HEK293T (cell line): Measurements from ENCODE around the gene VPS37B.
A peak's percentile ranks its signal among the peaks of the same experiment; 100 is the strongest.
"Not testable (repeated sequence)": the region's sequence is repeated elsewhere in the genome, so short reads cannot be mapped to it uniquely, and the experiment has no call there.

Source experiments
- CTCF ChIA-PET: fragments of 350-600 bp; formaldehyde crosslinking; extraction: SDS; loops from one replicate; lab custom pipeline; 2021; ENCODE audit warnings: antibody characterized with exemption, inconsistent platforms; lab: Yijun Ruan, JAX
- POLR2A ChIA-PET: fragments of 350-600 bp; formaldehyde crosslinking; extraction: SDS; loops from one replicate; lab custom pipeline; 2020; ENCODE audit warnings: antibody characterized with exemption, inconsistent platforms; lab: Yijun Ruan, JAX
- DNase-seq: peaks from one replicate; pipeline ENCODE4 v3.0.0; 2012; ENCODE audit warnings: mixed read lengths; ENCODE audit errors: extremely low spot score
- ARNT ChIP-seq: fragments of 450-650 bp; IDR thresholded peaks from 2 replicates; pipeline ENCODE4 v1.6.1; 2017; ENCODE audit warnings: mild to moderate bottlenecking
- BHLHE40 ChIP-seq: fragments of 450-650 bp; IDR thresholded peaks from 2 replicates; pipeline ENCODE4 v1.6.1; 2016; ENCODE audit warnings: mild to moderate bottlenecking, moderate library complexity, borderline replicate concordance
- CTBP1 ChIP-seq: fragments of 450-650 bp; IDR thresholded peaks from 2 replicates; pipeline ENCODE4 v1.6.1; 2016; ENCODE audit warnings: borderline replicate concordance
- ELF4 ChIP-seq: fragments of 450-650 bp; IDR thresholded peaks from 2 replicates; pipeline ENCODE4 v1.6.1; 2017; ENCODE audit warnings: antibody characterized with exemption
- FOXA1 ChIP-seq: fragments of 450-650 bp; IDR thresholded peaks from 2 replicates; pipeline ENCODE4 v1.6.1; 2016; ENCODE audit warnings: mild to moderate bottlenecking
- FOXK2 ChIP-seq: fragments of 450-650 bp; IDR thresholded peaks from 2 replicates; pipeline ENCODE4 v1.6.1; 2016; ENCODE audit warnings: mild to moderate bottlenecking
- FOXM1 ChIP-seq: fragments of 450-650 bp; IDR thresholded peaks from 2 replicates; pipeline ENCODE4 v1.6.1; 2017; ENCODE audit warnings: mild to moderate bottlenecking, borderline replicate concordance
- HDGF ChIP-seq: fragments of 450-650 bp; IDR thresholded peaks from 2 replicates; pipeline ENCODE4 v1.6.1; 2017; ENCODE audit warnings: antibody characterized with exemption, borderline replicate concordance
- L3MBTL2 ChIP-seq: fragments of 450-650 bp; conservative IDR thresholded peaks from 2 replicates; pipeline ENCODE4 v1.6.1; 2016; ENCODE audit warnings: mild to moderate bottlenecking
- LEF1 ChIP-seq: fragments of 450-650 bp; IDR thresholded peaks from 2 replicates; pipeline ENCODE4 v1.6.1; 2017; ENCODE audit warnings: mild to moderate bottlenecking, borderline replicate concordance
- NFRKB ChIP-seq: fragments of 450-650 bp; IDR thresholded peaks from 2 replicates; pipeline ENCODE4 v1.6.1; 2016; ENCODE audit warnings: mild to moderate bottlenecking, moderate library complexity
- PKNOX1 ChIP-seq: fragments of 450-650 bp; IDR thresholded peaks from 2 replicates; pipeline ENCODE4 v1.6.1; 2016
- SP1 ChIP-seq: fragments of 450-650 bp; IDR thresholded peaks from 2 replicates; pipeline ENCODE4 v1.6.1; 2017
- SUZ12 ChIP-seq: fragments of 450-650 bp; IDR thresholded peaks from 2 replicates; pipeline ENCODE4 v1.6.1; 2016; ENCODE audit warnings: mild to moderate bottlenecking
- TARDBP ChIP-seq: fragments of 450-650 bp; IDR thresholded peaks from 2 replicates; pipeline ENCODE4 v1.6.1; 2016
- ZNF384 ChIP-seq: fragments of 450-650 bp; IDR thresholded peaks from 2 replicates; pipeline ENCODE4 v1.6.1; 2016

The VPS37B gene

GRCh38 chr12:122880668-122881067 is 15.3 kb downstream of the VPS37B start:
- peak; percentile 65 for DNase-seq
- ChIA-PET CTCF (interaction anchor here (1.0 to 1.2 kb wide), 3 partner anchors 9 to 87 kb away, joined by 4 to 6 read pairs (median 4); no protein-coding TSS in a partner anchor), POLR2A (interaction anchor here (0.9 to 1.1 kb wide), 3 partner anchors 14 to 352 kb away, joined by 3 read pairs; partner anchors contain the start of genes MPHOSPH9 and MTRFR)
- TF ChIP-seq SUZ12: no peak
- no peak for TF ChIP-seq HDGF
- TF ChIP-seq BHLHE40: no peak
- no peak for TF ChIP-seq FOXK2
- no peak for TF ChIP-seq TARDBP
- no peak for TF ChIP-seq FOXA1
- no peak for TF ChIP-seq SP1
- 0 out of 2 replicates have a peak, but pooled peaks have one; percentile 19 for TF ChIP-seq ZNF384
- TF ChIP-seq ARNT: no peak

- ChIA-PET POLR2A (interaction anchor here (0.9 to 1.1 kb wide), 3 partner anchors 14 to 353 kb away, joined by 3 read pairs; partner anchors contain the start of genes MPHOSPH9 and MTRFR), CTCF (interaction anchor here (1.0 to 1.2 kb wide), 4 partner anchors 8 to 86 kb away, joined by 4 to 6 read pairs (median 4); no protein-coding TSS in a partner anchor)
- no peak for DNase-seq
- TF ChIP-seq FOXM1: no peak
- TF ChIP-seq ARNT: no peak
- TF ChIP-seq ZNF384: no peak
- no peak for TF ChIP-seq TARDBP
- TF ChIP-seq NFRKB: no peak
- TF ChIP-seq CTBP1: no peak
- no peak for TF ChIP-seq LEF1
- TF ChIP-seq HDGF: no peak
- no peak for TF ChIP-seq ELF4
- no peak for TF ChIP-seq SP1
Measured at GRCh38 chr12:122880155-122880667, 15.7 kb downstream of the VPS37B start.

- no peak for DNase-seq
- CTCF ChIA-PET: interaction anchor here (1.2 kb wide), 1 partner anchor 11 kb away, joined by 4 read pairs; no protein-coding TSS in a partner anchor
- POLR2A ChIA-PET: no interaction called here
- TF ChIP-seq NFRKB (no peak), FOXA1 (no peak), TARDBP (no peak), FOXK2 (no peak), L3MBTL2 (no peak), LEF1 (no peak)
Measured at GRCh38 chr12:122878780-122879612, 16.9 kb downstream of the VPS37B start.

GRCh38 chr12:122876731-122877130 is 19.2 kb downstream of the VPS37B start:
- no peak for DNase-seq
- POLR2A ChIA-PET: no interaction called here
- TF ChIP-seq FOXK2 (no peak), ZNF384 (no peak), TARDBP (no peak), CTBP1 (no peak), FOXM1 (no peak), SP1 (no peak), SUZ12 (no peak), NFRKB (no peak), LEF1 (no peak), ELF4 (no peak), ARNT (no peak), HDGF (no peak), L3MBTL2 (no peak), BHLHE40 (no peak), PKNOX1 (no peak), FOXA1 (no peak)
- CTCF ChIA-PET: no interaction called here

GRCh38 chr12:122876281-122876680 is 19.6 kb downstream of the VPS37B start:
- POLR2A ChIA-PET, DNase-seq, CTCF ChIA-PET: not testable (repeated sequence)

- POLR2A ChIA-PET: no interaction called here
- DNase-seq: no peak
- CTCF ChIA-PET: no interaction called here
- TF ChIP-seq CTBP1 (no peak), TARDBP (no peak), BHLHE40 (no peak), FOXM1 (no peak), FOXA1 (no peak), ELF4 (no peak), L3MBTL2 (no peak), NFRKB (no peak), ARNT (no peak), LEF1 (no peak), ZNF384 (no peak), PKNOX1 (no peak)
Measured at GRCh38 chr12:122875590-122876220, 20.2 kb downstream of the VPS37B start.
